ENCODE results near the gene SCN11A. TPM values are rescaled to one million over a fixed set of nuclear protein-coding genes. Genes with fewer than 3 reads are reported as not detected.

Gene SCN11A
- total RNA-seq, 1 donor from 2014 or later = 0.04 TPM

DNA sequence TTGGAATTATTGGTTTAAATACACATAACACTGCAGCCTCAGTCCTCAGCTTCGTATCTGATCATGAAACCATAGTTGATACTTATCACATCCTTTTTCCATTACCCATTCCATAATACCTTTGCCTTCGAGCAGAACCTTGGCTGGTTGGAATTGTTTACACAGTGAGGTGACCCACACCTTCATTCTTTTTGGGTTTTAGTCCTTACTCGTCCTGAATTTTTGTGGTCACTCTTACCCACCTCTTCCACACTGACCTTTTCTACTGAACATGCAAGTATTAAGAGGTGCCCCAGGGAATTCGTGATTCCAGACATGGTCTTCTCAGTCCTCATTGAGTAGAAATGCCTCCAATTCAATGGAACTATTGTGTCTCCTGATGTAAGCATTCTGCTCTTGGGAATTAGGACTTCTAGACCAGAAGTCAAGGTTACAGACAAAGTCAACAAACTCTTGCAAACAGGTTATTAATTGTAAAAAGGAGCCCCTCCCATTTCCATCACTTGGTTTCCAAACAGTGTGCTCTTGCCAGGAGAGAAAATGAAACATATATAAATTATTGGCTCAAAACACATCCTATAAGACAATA, 37.7 kb downstream of the SCN11A start:
- TF ChIP-seq CTCF (IDR thresholded peaks at IDR 0.05; ENCODE audit: insufficient read depth, low read length, poor library complexity, severe bottlenecking) = no peak
- no peak for DNase-seq (ENCODE audit: low read depth)
- Histone ChIP-seq H3K4me3 (ENCODE audit: low read depth, low read length) (no peak overlapping the region), H3K36me3 (ENCODE audit: control insufficient read depth, insufficient read depth, low read length) (no peaks in the 10 kb centered on the region), H3K27me3 (ENCODE audit: control insufficient read depth, insufficient read depth, low read length) (no peaks in the 10 kb centered on the region)

DNA sequence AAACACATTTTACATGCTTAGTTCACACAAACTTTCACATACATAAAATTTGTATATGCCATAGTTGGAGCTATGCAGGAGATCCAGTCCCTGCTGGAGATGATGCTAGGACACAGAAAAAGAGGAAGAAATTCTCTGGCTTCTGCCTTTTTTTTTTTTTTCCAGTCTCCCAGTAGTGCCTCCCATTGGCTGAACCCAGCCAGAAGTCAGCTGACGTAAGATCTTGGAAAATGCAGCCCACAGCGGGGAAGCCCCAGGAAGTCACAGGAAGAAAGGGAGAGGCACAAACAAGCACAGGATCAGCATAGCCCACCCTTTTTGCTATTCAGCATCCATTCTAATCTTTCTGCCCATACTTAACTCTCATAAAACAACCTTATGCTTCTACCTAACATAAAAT, 38.5 kb downstream of the SCN11A start:
- DNase-seq (ENCODE audit: low read depth) = no peak
- Histone ChIP-seq H3K4me3 (ENCODE audit: low read depth, low read length) (no peak overlapping the region), H3K36me3 (ENCODE audit: control insufficient read depth, insufficient read depth, low read length) (no peaks in the 10 kb centered on the region), H3K27me3 (ENCODE audit: control insufficient read depth, insufficient read depth, low read length) (no peaks in the 10 kb centered on the region)
- no peak for TF ChIP-seq CTCF (IDR thresholded peaks at IDR 0.05; ENCODE audit: insufficient read depth, low read length, poor library complexity, severe bottlenecking)

DNA sequence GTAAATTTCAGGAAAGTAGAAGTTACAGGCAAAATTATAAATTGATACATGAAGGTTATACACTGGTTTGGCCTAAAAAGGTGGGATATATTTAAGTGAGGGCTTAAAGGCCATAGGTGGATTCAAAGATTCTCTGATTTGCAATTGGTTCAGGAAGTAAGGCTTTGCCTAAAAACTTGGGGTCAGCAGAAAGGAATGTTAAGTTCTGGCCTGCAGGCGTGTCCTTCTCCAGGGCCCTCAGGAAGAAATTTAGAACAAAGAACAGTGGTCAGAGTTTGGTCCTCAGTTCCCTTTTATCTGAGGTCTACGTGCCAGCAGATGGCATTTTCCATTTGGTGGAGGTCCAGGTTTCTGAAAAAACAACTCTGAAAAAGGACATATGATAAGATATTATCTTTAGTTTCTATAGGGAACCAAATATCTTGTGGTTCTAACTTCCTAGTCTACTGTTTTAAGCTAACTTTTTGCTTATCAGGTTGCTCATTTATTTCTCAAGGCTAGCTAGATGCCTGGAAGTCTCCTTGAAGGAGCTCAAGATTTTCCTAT, 40.5 kb downstream of the SCN11A start:
- H3K27me3 ChIP-seq (ENCODE audit: control insufficient read depth, insufficient read depth, low read length) = no peaks in the 10 kb centered on the region
- DNase-seq (ENCODE audit: low read depth) = no peak
- H3K36me3 ChIP-seq (ENCODE audit: control insufficient read depth, insufficient read depth, low read length) = no peaks in the 10 kb centered on the region
- no peak for TF ChIP-seq CTCF (IDR thresholded peaks at IDR 0.05; ENCODE audit: insufficient read depth, low read length, poor library complexity, severe bottlenecking)
- no peak overlapping the region for H3K4me3 ChIP-seq (ENCODE audit: low read depth, low read length)

DNA sequence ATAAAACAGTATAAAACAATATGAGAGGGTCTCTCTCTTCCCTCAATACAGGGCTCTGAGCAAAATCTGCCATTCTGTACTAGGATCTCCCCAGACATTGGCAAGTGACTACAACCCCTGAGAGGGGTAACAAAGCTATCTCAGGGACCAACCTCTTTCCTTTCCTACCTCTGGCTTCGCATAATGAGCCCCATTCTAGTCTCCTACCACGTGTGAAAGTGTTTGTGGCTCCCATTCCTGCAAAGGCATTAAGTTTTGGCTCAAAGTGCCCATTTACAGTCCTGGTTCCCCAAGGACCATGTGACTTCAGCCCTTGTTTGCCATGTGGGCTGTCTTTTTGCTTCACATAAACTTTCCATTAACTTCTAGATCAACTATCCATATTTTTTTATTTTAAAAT, 46.4 kb downstream of the SCN11A start:
- H3K4me3 ChIP-seq (ENCODE audit: low read depth, low read length) = no peak overlapping the region
- DNase-seq (ENCODE audit: low read depth) = no peak
- no peaks in the 10 kb centered on the region for H3K36me3 ChIP-seq (ENCODE audit: control insufficient read depth, insufficient read depth, low read length)
- H3K27me3 ChIP-seq (ENCODE audit: control insufficient read depth, insufficient read depth, low read length) = no peaks in the 10 kb centered on the region
- no peak for TF ChIP-seq CTCF (IDR thresholded peaks at IDR 0.05; ENCODE audit: insufficient read depth, low read length, poor library complexity, severe bottlenecking)

Other genes starting within 250 kb of the SCN11A start
- gene SCN10A, start 235.7 kb downstream of the SCN11A start, total RNA-seq = not detected in 2 replicates
- 31.5 and 33.2 TPM in 2 replicates for gene WDR48, start 72 bp upstream of the SCN11A start, total RNA-seq
- gene GORASP1, start 55.7 kb upstream of the SCN11A start, total RNA-seq = 34.8 and 43.5 TPM in 2 replicates
- gene TTC21A, start 55.7 kb upstream of the SCN11A start, total RNA-seq = 2.3 and 6.7 TPM in 2 replicates
- gene CSRNP1, start 101.6 kb upstream of the SCN11A start, total RNA-seq = 27.5 and 30.8 TPM in 2 replicates
- 0.08 TPM in 1 of 2 replicates, not detected in the other for gene XIRP1, start 140.7 kb upstream of the SCN11A start, total RNA-seq
- not detected in 2 replicates for gene CX3CR1, start 228.1 kb upstream of the SCN11A start, total RNA-seq

Data from kidney epithelial cell (primary cell).